ENCODE data around the gene NKX2-4. TPM values are rescaled to one million over a fixed set of nuclear protein-coding genes. Genes with fewer than 3 reads are reported as not detected.

Gene NKX2-4
- total RNA-seq, 4 donors from 2014 or later = not detected

DNA sequence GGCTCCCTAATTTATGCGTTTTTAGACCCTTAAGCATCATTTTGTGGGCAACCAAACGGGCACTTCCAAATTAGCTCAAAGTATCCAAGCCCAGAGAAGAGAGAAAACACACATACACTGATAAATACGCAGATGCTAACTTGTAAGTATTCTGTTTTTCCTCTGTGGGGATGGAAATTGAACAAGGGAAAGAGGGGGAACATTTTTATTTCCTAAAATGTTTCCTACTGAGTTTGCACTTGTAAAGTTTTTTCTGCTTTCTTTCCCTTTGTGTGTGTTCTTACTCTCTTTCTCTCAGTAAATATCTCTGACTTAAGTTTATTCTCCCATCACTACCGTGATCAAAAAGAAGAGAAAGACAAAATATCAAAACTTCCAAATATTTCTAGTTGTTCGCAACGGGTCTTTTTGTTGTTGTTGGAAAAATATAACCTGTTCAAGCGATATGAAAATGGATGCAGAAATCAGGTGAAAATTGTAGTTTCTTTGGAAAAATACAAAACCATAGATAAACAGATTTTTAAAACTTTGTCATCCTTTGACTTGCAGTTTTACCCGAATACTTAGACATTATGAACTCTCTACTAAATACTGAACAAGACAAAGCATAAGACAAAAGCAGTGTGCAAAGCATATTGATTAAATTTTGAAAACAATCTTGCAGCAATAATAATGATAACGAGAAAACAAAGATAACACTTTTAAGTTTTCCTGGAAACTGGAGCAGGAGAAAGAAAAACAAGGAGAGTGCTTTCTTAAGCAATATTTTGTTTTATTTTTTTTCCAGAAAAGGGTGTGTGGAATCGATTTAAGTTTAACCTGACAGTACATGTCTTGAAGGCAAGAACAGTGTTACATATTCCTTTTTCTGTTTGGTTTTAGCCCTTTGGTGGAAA, 1.0 kb upstream of the NKX2-4 start:
- H3K4me3 ChIP-seq = no peak overlapping the region
- TF ChIP-seq POLR2A (IDR thresholded peaks at IDR 0.05; ENCODE audit: low read depth) = no peak
- TF ChIP-seq, protein P1, sequence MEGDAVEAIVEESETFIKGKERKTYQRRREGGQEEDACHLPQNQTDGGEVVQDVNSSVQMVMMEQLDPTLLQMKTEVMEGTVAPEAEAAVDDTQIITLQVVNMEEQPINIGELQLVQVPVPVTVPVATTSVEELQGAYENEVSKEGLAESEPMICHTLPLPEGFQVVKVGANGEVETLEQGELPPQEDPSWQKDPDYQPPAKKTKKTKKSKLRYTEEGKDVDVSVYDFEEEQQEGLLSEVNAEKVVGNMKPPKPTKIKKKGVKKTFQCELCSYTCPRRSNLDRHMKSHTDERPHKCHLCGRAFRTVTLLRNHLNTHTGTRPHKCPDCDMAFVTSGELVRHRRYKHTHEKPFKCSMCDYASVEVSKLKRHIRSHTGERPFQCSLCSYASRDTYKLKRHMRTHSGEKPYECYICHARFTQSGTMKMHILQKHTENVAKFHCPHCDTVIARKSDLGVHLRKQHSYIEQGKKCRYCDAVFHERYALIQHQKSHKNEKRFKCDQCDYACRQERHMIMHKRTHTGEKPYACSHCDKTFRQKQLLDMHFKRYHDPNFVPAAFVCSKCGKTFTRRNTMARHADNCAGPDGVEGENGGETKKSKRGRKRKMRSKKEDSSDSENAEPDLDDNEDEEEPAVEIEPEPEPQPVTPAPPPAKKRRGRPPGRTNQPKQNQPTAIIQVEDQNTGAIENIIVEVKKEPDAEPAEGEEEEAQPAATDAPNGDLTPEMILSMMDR (IDR thresholded peaks at IDR 0.05) = no peak
- no peak for TF ChIP-seq POLR2AphosphoS5 (IDR thresholded peaks at IDR 0.05)
- no peak for TF ChIP-seq EP300 (IDR thresholded peaks at IDR 0.05)
- intact Hi-C loops (cut with DNase I) = no loop called here

DNA sequence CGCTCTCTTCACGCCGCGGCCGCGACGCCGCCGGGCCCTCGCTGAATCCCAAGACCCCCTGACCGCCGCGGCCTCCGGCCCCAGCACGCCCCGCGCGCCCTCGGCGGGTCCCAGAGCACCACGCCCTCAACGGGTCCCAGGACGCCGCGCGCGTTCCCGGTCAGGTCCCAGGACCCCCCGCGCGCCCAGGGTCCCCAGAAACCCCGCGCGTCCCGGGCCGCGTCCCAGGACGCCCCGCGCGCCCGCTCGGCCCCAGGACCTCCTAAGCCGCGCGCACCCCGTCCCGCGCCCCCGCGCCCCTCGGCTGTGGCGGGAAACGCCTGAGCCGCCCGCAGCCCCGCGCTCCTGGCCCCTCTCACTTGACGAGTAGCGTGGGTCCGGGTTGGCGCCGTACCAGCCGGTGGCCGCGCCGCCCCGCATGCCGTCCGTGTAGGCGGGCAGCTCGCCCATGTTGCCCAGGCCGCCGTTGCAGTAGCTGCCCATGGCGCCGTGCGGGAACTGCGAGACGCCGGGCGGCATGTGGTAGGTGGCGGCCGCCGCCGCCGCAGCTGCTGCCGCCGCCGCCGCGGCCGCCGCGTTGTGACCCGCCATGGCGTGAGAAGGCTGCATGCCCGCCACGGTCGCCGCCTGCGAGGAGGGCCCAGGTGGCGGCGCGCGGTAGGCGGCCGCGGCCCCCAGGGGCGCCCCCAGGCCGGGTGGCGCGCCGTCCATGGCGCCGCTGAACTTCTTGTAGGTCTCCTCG, 556 bp downstream of the NKX2-4 start:
- H3K9me3 ChIP-seq = no peaks in the 10 kb centered on the region
- DNase-seq (ENCODE audit: extremely low spot score) = no peak
- intact Hi-C loops (cut with DNase I) = no loop called here
- H3K27me3 ChIP-seq = peaks cover 0 to 99% (median 71%) of the 10 kb centered on the region in 4 donors
- no peak for TF ChIP-seq POLR2AphosphoS5 (IDR thresholded peaks at IDR 0.05)
- no peak for TF ChIP-seq POLR2A (IDR thresholded peaks at IDR 0.05; ENCODE audit: low read depth)
- no peak for TF ChIP-seq EP300 (IDR thresholded peaks at IDR 0.05)
- TF ChIP-seq, protein P1 (IDR thresholded peaks at IDR 0.05) = no peak
- peak overlapping the region; percentile 21 to 46 (median 36) for H3K4me3 ChIP-seq
- no peaks in the 10 kb centered on the region for H3K36me3 ChIP-seq
- no peak overlapping the region for H3K27ac ChIP-seq (replicated peaks in 1 of 4)
- peaks cover 5 to 29% (median 23%) of the 10 kb centered on the region in 4 donors for H3K4me1 ChIP-seq
- WGBS = no CpG with 5 or more reads among the region's 116 CpGs

More for the DNA sequence above, 1.0 kb upstream of the NKX2-4 start:
- peaks cover 5 to 27% (median 20%) of the 10 kb centered on the region in 4 donors for H3K4me1 ChIP-seq
- DNase-seq (ENCODE audit: extremely low spot score) = no peak
- no peaks in the 10 kb centered on the region for H3K9me3 ChIP-seq
- peaks cover 0 to 93% (median 56%) of the 10 kb centered on the region in 4 donors for H3K27me3 ChIP-seq
- WGBS = 35% methylated on average over 10 of the region's 10 CpGs
- H3K36me3 ChIP-seq = no peaks in the 10 kb centered on the region
- no peak overlapping the region for H3K27ac ChIP-seq (replicated peaks in 1 of 4)

DNA sequence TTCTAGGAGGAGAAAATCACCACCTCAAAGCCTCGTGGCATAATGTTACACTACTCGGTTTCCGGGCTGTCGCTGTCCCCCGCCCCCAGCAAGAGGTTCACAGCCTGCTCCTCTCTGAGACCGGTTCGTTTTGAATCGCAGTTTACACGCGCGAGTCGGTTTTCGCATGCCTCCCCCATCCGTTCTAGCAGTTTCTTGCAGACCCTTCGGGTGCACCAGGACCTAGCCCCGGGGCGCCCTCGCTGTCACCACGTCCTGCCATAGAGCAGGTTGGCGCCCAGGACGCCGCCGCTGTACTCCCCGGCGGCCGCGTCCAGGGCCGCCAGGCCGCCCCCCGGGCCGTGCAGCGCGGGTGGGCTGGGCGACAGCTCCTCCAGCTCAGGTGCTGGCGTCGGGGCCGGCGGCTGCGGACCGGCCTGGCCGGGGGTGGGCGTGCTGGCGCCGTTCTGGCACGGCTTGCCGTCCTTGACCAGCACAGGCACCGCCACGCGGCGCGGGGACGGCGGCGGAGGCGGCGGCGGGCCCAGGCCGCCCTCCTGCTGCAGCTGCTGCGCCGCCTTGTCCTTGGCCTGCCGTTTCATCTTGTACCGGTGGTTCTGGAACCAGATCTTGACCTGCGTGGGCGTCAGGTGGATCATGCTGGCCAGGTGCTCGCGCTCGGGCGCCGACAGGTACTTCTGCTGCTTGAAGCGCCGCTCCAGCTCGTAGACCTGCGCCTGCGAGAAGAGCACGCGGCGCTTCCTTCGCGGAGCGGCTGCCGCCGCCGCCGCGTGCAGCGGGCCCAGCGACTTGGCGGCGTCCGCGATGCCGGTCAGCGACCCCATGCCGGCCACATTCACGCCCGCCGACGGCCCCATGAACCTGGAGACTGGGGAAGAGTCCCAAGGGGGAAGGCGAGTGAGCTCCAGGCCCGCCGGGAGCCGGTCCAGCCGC, 1.4 kb downstream of the NKX2-4 start:
- 6% methylated on average over 14 of the region's 103 CpGs for WGBS
- Histone ChIP-seq H3K27me3 (peaks cover 0 to 100% (median 76%) of the 10 kb centered on the region in 4 donors), H3K36me3 (peaks cover 0 to 5% (median under 1%) of the 10 kb centered on the region in 4 donors), H3K27ac (replicated peaks in 1 of 4) (no peak overlapping the region), H3K4me3 (peak overlapping the region; percentile 21 to 46 (median 36)), H3K9me3 (no peaks in the 10 kb centered on the region), H3K4me1 (peaks cover 5 to 35% (median 28%) of the 10 kb centered on the region in 4 donors)
- no peak for DNase-seq (ENCODE audit: extremely low spot score)
- intact Hi-C loops (cut with DNase I) = no loop called here
- TF ChIP-seq EP300 (IDR thresholded peaks at IDR 0.05) = no peak
- TF ChIP-seq POLR2A (IDR thresholded peaks at IDR 0.05; ENCODE audit: low read depth) = no peak
- TF ChIP-seq POLR2AphosphoS5 (IDR thresholded peaks at IDR 0.05) = no peak
- TF ChIP-seq, protein P1 (IDR thresholded peaks at IDR 0.05) = no peak

DNA sequence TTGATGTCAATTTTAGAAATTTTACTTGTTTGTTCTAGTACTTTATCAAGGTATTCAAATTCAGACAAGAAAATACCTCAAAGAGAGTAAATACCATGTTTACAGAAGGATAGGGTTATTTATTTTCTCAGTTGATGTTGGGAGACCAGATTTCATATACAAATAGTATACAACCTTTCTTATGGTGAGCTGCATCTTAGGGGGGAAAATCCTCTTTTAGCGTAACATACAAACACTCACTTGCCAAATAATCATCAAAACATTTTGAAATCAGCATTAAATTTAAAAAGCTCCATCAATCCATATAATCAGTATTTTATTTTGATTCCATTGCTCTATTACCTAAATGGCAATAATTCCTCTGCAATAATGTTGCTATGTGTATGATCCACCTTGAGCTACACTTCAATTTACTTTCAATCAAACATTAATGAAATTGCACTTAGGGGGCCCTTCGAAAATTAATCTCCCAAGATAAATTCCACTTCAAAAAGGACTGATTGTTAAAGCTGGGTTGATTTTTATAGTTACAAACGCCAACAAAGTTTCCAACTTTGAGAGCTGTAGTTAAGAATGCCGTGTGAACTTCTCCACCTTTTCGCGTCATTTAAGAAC, 2.2 kb downstream of the NKX2-4 start:
- WGBS = 17% methylated on average over 6 of the region's 6 CpGs
- intact Hi-C loops (cut with DNase I) = no loop called here
- DNase-seq (ENCODE audit: extremely low spot score) = no peak
- no peaks in the 10 kb centered on the region for H3K9me3 ChIP-seq
- peaks cover 0 to 11% (median 4%) of the 10 kb centered on the region in 4 donors for H3K36me3 ChIP-seq
- H3K27me3 ChIP-seq = peaks cover 0 to 92% (median 75%) of the 10 kb centered on the region in 4 donors
- H3K27ac ChIP-seq (replicated peaks in 1 of 4) = no peak overlapping the region
- no peak for TF ChIP-seq EP300 (IDR thresholded peaks at IDR 0.05)
- TF ChIP-seq, protein P1 (IDR thresholded peaks at IDR 0.05) = no peak
- no peak for TF ChIP-seq POLR2AphosphoS5 (IDR thresholded peaks at IDR 0.05)
- no peak for TF ChIP-seq POLR2A (IDR thresholded peaks at IDR 0.05; ENCODE audit: low read depth)
- peaks cover 5 to 35% (median 28%) of the 10 kb centered on the region in 4 donors for H3K4me1 ChIP-seq
- no peak overlapping the region for H3K4me3 ChIP-seq

Data from esophagus muscularis mucosa (tissue), 4 donors.